OCI-LY1 (cell line): ENCODE data around the gene PRR22.

Experiments
- H2AFZ ChIP-seq: fragments of 200-600 bp; sonication (generic), shearing (Covaris generic); 2 replicates; pipeline ENCODE4 v1.6.0; 2014; ENCODE audit warnings: antibody characterized with exemption, mild to moderate bottlenecking, low read length
- H3F3A ChIP-seq: fragments of 200-600 bp; sonication (generic), shearing (Covaris generic); 2 replicates; pipeline ENCODE4 v1.6.0; 2014; ENCODE audit warnings: mild to moderate bottlenecking, antibody characterized with exemption, low read length, moderate library complexity; ENCODE audit not compliant: insufficient read depth
- H3K27ac ChIP-seq: fragments of 200-600 bp; sonication (generic); 2 replicates; pipeline ENCODE4 v1.5.1; 2014; ENCODE audit warnings: low read length, mixed run types, mild to moderate bottlenecking, low read depth; ENCODE audit not compliant: poor library complexity, severe bottlenecking
- H3K27me3 ChIP-seq: fragments of 200-600 bp; sonication (generic); 2 replicates; pipeline ENCODE4 v1.6.0; 2014; ENCODE audit warnings: antibody characterized with exemption, mild to moderate bottlenecking, low read length, moderate library complexity; ENCODE audit not compliant: insufficient read depth
- H3K36me3 ChIP-seq: fragments of 200-600 bp; sonication (generic); 2 replicates; pipeline ENCODE4 v1.6.1; 2014; ENCODE audit warnings: mild to moderate bottlenecking, antibody characterized with exemption, low read length, moderate library complexity, mixed read lengths; ENCODE audit not compliant: insufficient read depth
- H3K4me1 ChIP-seq: fragments of 200-600 bp; sonication (generic); 2 replicates; pipeline ENCODE4 v1.5.1; 2014; ENCODE audit warnings: mild to moderate bottlenecking, low read length, moderate library complexity; ENCODE audit not compliant: insufficient read depth, severe bottlenecking
- H3K4me2 ChIP-seq: fragments of 200-600 bp; sonication (generic), shearing (Covaris generic); 2 replicates; pipeline ENCODE4 v1.6.1; 2014; ENCODE audit warnings: low read length
- H3K4me3 ChIP-seq: fragments of 200-600 bp; sonication (generic); 2 replicates; pipeline ENCODE4 v1.5.1; 2014; ENCODE audit warnings: low read length, low read depth, mild to moderate bottlenecking, mixed read lengths; ENCODE audit not compliant: poor library complexity, severe bottlenecking
- H3K79me2 ChIP-seq: fragments of 200-600 bp; shearing (Covaris generic); 2 replicates; pipeline ENCODE4 v1.6.1; 2016; ENCODE audit warnings: mixed run types, low read length, mixed read lengths; ENCODE audit not compliant: insufficient read depth
- H3K9ac ChIP-seq: fragments of 200-600 bp; sonication (generic), shearing (Covaris generic); 2 replicates; pipeline ENCODE4 v1.6.1; 2014; ENCODE audit warnings: mild to moderate bottlenecking, low read length, mixed read lengths
- H3K9me2 ChIP-seq: fragments of 200-600 bp; sonication (generic), shearing (Covaris generic); 2 replicates; pipeline ENCODE4 v1.6.1; 2014; ENCODE audit warnings: low read depth, mild to moderate bottlenecking, low read length, mixed read lengths
- H3K9me3 ChIP-seq: fragments of 200-600 bp; shearing (Covaris generic); 2 replicates; pipeline ENCODE4 v1.6.1; 2014; ENCODE audit warnings: low read length, mixed read lengths
- H4K20me1 ChIP-seq: fragments of 200-600 bp; sonication (generic), shearing (Covaris generic); 2 replicates; pipeline ENCODE4 v1.6.0; 2016; ENCODE audit warnings: mild to moderate bottlenecking, low read length; ENCODE audit not compliant: insufficient read depth
- CTCF ChIP-seq: fragments of 200-600 bp; sonication (generic), shearing (Covaris generic); IDR thresholded peaks from 2 replicates; pipeline ENCODE4 v1.5.1; 2017; ENCODE audit warnings: mild to moderate bottlenecking, antibody characterized with exemption, low read length, moderate library complexity, mixed read lengths
- EZH2 ChIP-seq: fragments of 200-600 bp; sonication (generic), shearing (Covaris generic); IDR thresholded peaks from 2 replicates; pipeline ENCODE4 v1.8.0; 2017; ENCODE audit warnings: borderline replicate concordance, mixed run types, mild to moderate bottlenecking, antibody characterized with exemption, low read length, moderate library complexity, mixed read lengths

The PRR22 gene

GRCh38 chr19:5803752-5804515 lies 19.4 kb upstream of the PRR22 start:
- no peaks in the 10 kb centered on the region for H3K9me2 ChIP-seq
- no peaks in the 10 kb centered on the region; the same call in 1 of the 2 replicates for H3K27me3 ChIP-seq
- no peaks in the 10 kb centered on the region for H3K79me2 ChIP-seq
- peak overlapping the region; percentile 61 for H3K4me2 ChIP-seq
- peak overlapping the region; percentile 32; the same call in 1 of the 2 replicates for H3K9ac ChIP-seq
- no peak overlapping the region for H2AFZ ChIP-seq
- no peaks in the 10 kb centered on the region for H3K36me3 ChIP-seq
- peaks cover 18% of the 10 kb centered on the region for H3K4me1 ChIP-seq
- H3K27ac ChIP-seq = no peak overlapping the region
- no peaks in the 10 kb centered on the region for H4K20me1 ChIP-seq
- no peaks in the 10 kb centered on the region for H3F3A ChIP-seq
- TF ChIP-seq CTCF (peak; percentile 98), EZH2 (no peak)
- H3K9me3 ChIP-seq = no peaks in the 10 kb centered on the region
- peak overlapping the region; percentile 46 for H3K4me3 ChIP-seq

GRCh38 chr19:5803441-5803751 lies 18.9 kb upstream of the PRR22 start:
- no peaks in the 10 kb centered on the region for H3K9me3 ChIP-seq
- H2AFZ ChIP-seq = no peak overlapping the region
- H3K27ac ChIP-seq = no peak overlapping the region
- H3K79me2 ChIP-seq = no peaks in the 10 kb centered on the region
- peak overlapping the region; percentile 42 for H3K4me3 ChIP-seq
- peaks cover 18% of the 10 kb centered on the region for H3K4me1 ChIP-seq
- no peaks in the 10 kb centered on the region; the same call in 1 of the 2 replicates for H3K27me3 ChIP-seq
- H4K20me1 ChIP-seq = no peaks in the 10 kb centered on the region
- no peaks in the 10 kb centered on the region for H3F3A ChIP-seq
- no peak for TF ChIP-seq EZH2
- no peak for TF ChIP-seq CTCF
- H3K36me3 ChIP-seq = no peaks in the 10 kb centered on the region
- H3K9me2 ChIP-seq = no peaks in the 10 kb centered on the region
- peak overlapping the region; percentile 32; the same call in 1 of the 2 replicates for H3K9ac ChIP-seq
- peak overlapping the region; percentile 61 for H3K4me2 ChIP-seq

- Histone ChIP-seq H3K9me3 (no peaks in the 10 kb centered on the region), H2AFZ (no peak overlapping the region), H3K4me3 (no peak overlapping the region), H3F3A (no peaks in the 10 kb centered on the region), H3K36me3 (no peaks in the 10 kb centered on the region), H3K79me2 (no peaks in the 10 kb centered on the region), H3K4me2 (no peak overlapping the region), H3K27me3 (no peaks in the 10 kb centered on the region; the same call in 1 of the 2 replicates), H4K20me1 (no peaks in the 10 kb centered on the region), H3K4me1 (peaks cover 18% of the 10 kb centered on the region), H3K27ac (no peak overlapping the region), H3K9me2 (no peaks in the 10 kb centered on the region), H3K9ac (no peak overlapping the region)
- no peak for TF ChIP-seq EZH2
These were observed 17.5 kb upstream of the PRR22 start for GRCh38 chr19:5801796-5802619.
